HCT116 (cell line): ENCODE data around the gene TTC23.

ENCODE experiments used
- CBX3 ChIP-seq: IDR thresholded peaks from 2 replicates; pipeline ENCODE4 v1.6.1; 2012; ENCODE audit warnings: low read depth
- CEBPB ChIP-seq: IDR thresholded peaks from 2 replicates; pipeline ENCODE4 v1.6.1; 2012; ENCODE audit warnings: low read depth
- CTCF ChIP-seq, 3 experiments: fragments of 200-600 bp in 1 of 3; sonication (generic) in 1 of 3; IDR thresholded peaks in 2 of 3; conservative IDR thresholded peaks in 1 of 3; 2 replicates each; pipeline ENCODE4 v1.5.1; 2012 to 2017; ENCODE audit warnings: low read depth in 2 of 3, low read length in 2 of 3, antibody characterized with exemption in 1 of 3, borderline replicate concordance in 1 of 3, control low read depth in 1 of 3, mild to moderate bottlenecking in 1 of 3, mixed read lengths in 1 of 3, mixed run types in 1 of 3, moderate library complexity in 1 of 3; ENCODE audit not compliant: insufficient read depth in 1 of 3
- EZH2 ChIP-seq: fragments of 200-600 bp; sonication (generic); IDR thresholded peaks from 2 replicates; pipeline ENCODE4 v1.6.1; 2017; ENCODE audit warnings: antibody characterized with exemption, mixed run types
- MAX ChIP-seq: IDR thresholded peaks from 2 replicates; pipeline ENCODE4 v1.6.1; 2012
- POLR2A ChIP-seq: IDR thresholded peaks from 2 replicates; pipeline ENCODE4 v1.7.0; 2011; ENCODE audit warnings: borderline replicate concordance; ENCODE audit not compliant: insufficient read depth, insufficient read length; ENCODE audit errors: extremely low read depth
- POLR2AphosphoS5 ChIP-seq: IDR thresholded peaks from 2 replicates; pipeline ENCODE4 v1.6.1; 2011; ENCODE audit warnings: mild to moderate bottlenecking, low read depth, low read length, moderate library complexity
- RAD21 ChIP-seq: IDR thresholded peaks from 2 replicates; pipeline ENCODE4 v1.6.1; 2012; ENCODE audit warnings: low read depth, mild to moderate bottlenecking
- REST ChIP-seq: IDR thresholded peaks from 2 replicates; pipeline ENCODE4 v1.6.1; 2012; ENCODE audit warnings: low read depth
- SIN3A ChIP-seq: IDR thresholded peaks from 2 replicates; pipeline ENCODE4 v1.6.1; 2012; ENCODE audit warnings: low read depth
- SRF ChIP-seq: IDR thresholded peaks from 2 replicates; pipeline ENCODE4 v1.6.1; 2012; ENCODE audit warnings: low read depth
- TCF7L2 ChIP-seq: IDR thresholded peaks from 2 replicates; pipeline ENCODE4 v1.7.0; 2011; ENCODE audit warnings: borderline replicate concordance, inconsistent platforms; ENCODE audit not compliant: insufficient read depth, insufficient read length; ENCODE audit errors: extremely low read depth
- ZNF274 ChIP-seq: fragments of 200-500 bp; sonication (Bioruptor generic); IDR thresholded peaks from 2 replicates; pipeline ENCODE4 v1.6.1; 2014; ENCODE audit warnings: mild to moderate bottlenecking, low read depth, low read length, inconsistent platforms

GRCh38 chr15:99134317-99134821, 115.0 kb downstream of the TTC23 start:
- TF ChIP-seq CTCF (IDR thresholded peaks at IDR 0.05 in 2 of 3, conservative IDR thresholded peaks at IDR 0.05 in 1 of 3; ENCODE audit: borderline replicate concordance in 1 of 3, insufficient read depth in 1 of 3, low read depth in 2 of 3, low read length in 2 of 3) (no peak), POLR2AphosphoS5 (no peak), REST (no peak), ZNF274 (no peak), SRF (no peak), EZH2 (no peak), CBX3 (no peak), CEBPB (no peak), POLR2A (no peak), SIN3A (no peak), MAX (no peak), RAD21 (no peak), TCF7L2 (no peak)
